Mesodermal cell (in vitro differentiated cells): ENCODE results near the gene MAD1L1.

Experiments
- H3K27ac ChIP-seq: 2 replicates; pipeline ENCODE4 v1.7.0; 2013; ENCODE audit warnings: mild to moderate bottlenecking, low read depth, low read length, moderate library complexity; ENCODE audit not compliant: severe bottlenecking
- H3K36me3 ChIP-seq: 2 replicates; pipeline ENCODE4 v1.7.1; 2013; ENCODE audit warnings: mild to moderate bottlenecking, low read length, moderate library complexity; ENCODE audit not compliant: control insufficient read depth, insufficient read depth
- H3K4me1 ChIP-seq: one replicate; pipeline ENCODE4 v1.7.1; 2013; ENCODE audit warnings: mild to moderate bottlenecking, low read length; ENCODE audit not compliant: insufficient read depth, control insufficient read depth, poor library complexity, severe bottlenecking
- H3K4me3 ChIP-seq: 2 replicates; pipeline ENCODE4 v1.7.0; 2013; ENCODE audit warnings: low read length, control low read depth, mild to moderate bottlenecking; ENCODE audit not compliant: insufficient read depth, poor library complexity, severe bottlenecking; ENCODE audit errors: extremely low read depth
- H3K9me3 ChIP-seq: 2 replicates; pipeline ENCODE4 v1.7.1; 2013; ENCODE audit warnings: mild to moderate bottlenecking, low read length, moderate library complexity; ENCODE audit not compliant: control insufficient read depth
- WGBS, 2 experiments: methylation state at CpG; one replicate each; pipeline ENCODE4 v1.1.5; 2013; ENCODE audit warnings: missing lambda C conversion rate in 2 of 2; ENCODE audit not compliant: insufficient coverage in 2 of 2; 5-methylcytosine and 5-hydroxymethylcytosine counted together

MAD1L1 gene

GRCh38 chr7:1942941-1943289 is 289.8 kb downstream of the MAD1L1 start:
- Histone ChIP-seq H3K4me1 (peaks cover 13% of the 10 kb centered on the region), H3K9me3 (no peaks in the 10 kb centered on the region)
- 94 to 100% methylated on average over 3 to 5 of the region's 5 CpGs for WGBS, 2 experiments

GRCh38 chr7:1942243-1942940 is 290.4 kb downstream of the MAD1L1 start:
- Histone ChIP-seq H3K4me3 (no peak overlapping the region), H3K36me3 (no peaks in the 10 kb centered on the region), H3K9me3 (no peaks in the 10 kb centered on the region), H3K4me1 (peaks cover 13% of the 10 kb centered on the region), H3K27ac (no peak overlapping the region)
- WGBS, 2 experiments: 90 to 95% methylated on average over 14 to 18 of the region's 23 CpGs

More at GRCh38 chr7:1942941-1943289, 289.8 kb downstream of the MAD1L1 start:
- no peak overlapping the region for H3K4me3 ChIP-seq
- no peaks in the 10 kb centered on the region for H3K36me3 ChIP-seq
- no peak overlapping the region for H3K27ac ChIP-seq

DNA sequence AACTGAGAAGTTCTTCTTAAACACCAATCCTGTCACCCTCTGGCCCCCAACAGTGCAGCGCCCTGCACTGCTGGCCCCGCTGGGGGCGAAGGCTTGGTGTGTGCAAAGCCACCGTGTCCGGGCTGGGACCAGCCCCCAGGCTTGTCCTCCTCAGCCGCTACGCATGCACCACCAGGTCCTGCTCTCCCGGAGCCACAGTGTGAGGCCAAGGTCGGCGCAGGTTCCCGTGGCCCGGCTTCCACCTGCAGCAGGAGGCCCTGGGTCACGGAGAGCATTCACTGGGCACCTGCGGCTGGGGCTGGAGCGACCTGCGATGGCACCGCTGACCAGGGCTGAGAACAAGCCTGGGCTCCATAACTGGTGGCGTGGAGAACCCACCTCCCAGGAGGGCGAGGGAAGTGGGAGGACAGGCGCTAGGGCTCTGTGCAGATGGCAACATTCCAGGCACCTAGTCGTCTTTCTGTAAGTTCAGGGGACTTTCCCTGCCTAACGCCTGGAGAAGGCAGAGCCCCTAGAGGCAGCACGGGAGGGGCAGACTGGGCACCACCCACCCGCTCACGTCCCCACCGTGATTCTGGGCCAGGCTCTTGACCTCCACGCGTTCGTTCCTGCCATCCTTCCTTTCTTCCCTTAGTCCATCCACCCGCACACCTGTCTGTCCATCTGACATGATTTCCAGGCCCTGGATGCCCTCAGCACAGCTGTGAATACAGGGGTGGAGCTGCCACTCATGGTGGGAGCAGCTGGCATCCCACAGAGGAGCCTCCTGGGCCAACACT is 291.1 kb downstream of the MAD1L1 start:
- Histone ChIP-seq H3K9me3 (no peaks in the 10 kb centered on the region), H3K36me3 (no peaks in the 10 kb centered on the region), H3K27ac (no peak overlapping the region), H3K4me3 (no peak overlapping the region), H3K4me1 (peaks cover 13% of the 10 kb centered on the region)
- 87 to 93% methylated on average over 25 to 27 of the region's 30 CpGs for WGBS, 2 experiments

DNA sequence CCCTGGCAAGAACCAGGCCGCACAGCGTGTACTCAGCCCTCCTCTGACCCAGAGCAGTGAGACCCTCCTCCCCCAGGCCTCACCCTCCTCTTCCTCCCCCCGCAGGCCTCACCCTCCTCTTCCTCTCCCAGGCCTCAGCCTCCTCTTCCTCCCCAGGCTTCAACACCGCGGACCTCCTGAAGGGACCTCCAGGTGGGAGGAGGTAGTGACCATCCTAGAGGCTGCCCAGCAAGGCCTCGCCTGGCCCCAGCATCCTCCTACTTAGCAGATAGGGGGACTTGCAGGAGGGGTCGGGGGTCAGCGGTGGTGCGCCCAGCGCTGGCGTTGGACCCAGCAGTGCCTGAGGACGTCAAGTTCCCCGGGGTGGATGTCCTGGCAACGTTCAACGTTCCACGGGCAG is 291.9 kb downstream of the MAD1L1 start:
- 97 to 100% methylated on average over 11 to 13 of the region's 16 CpGs for WGBS, 2 experiments
- H3K9me3 ChIP-seq: no peaks in the 10 kb centered on the region

DNA sequence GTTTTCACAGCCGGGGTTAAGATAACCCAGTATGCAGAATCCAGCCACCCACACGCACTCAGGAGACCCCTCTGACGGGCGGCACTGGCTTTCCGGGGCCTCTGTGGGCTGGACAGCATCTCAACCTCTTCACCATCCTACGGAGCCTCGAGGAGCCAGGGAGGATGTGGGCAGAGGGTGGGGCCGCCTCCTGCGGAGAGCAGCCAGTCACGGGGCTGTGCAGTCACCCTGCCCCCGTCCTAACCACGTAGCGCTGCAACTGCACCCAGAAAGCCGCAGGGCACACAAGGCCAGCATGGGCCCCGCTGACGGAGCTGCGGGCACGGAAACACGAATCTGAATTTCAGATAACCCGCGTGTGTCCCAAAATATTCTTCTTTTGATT is 292.4 kb downstream of the MAD1L1 start:
- peaks cover 9% of the 10 kb centered on the region for H3K36me3 ChIP-seq
- WGBS, 2 experiments: 89 to 90% methylated on average over 15 to 20 of the region's 21 CpGs
- H3K4me3 ChIP-seq: no peak overlapping the region
- H3K9me3 ChIP-seq: no peaks in the 10 kb centered on the region
- peaks cover 13% of the 10 kb centered on the region for H3K4me1 ChIP-seq
- no peak overlapping the region for H3K27ac ChIP-seq

More for the DNA sequence above, 291.9 kb downstream of the MAD1L1 start:
- H3K4me1 ChIP-seq: peaks cover 13% of the 10 kb centered on the region
- H3K4me3 ChIP-seq: no peak overlapping the region
- H3K27ac ChIP-seq: no peak overlapping the region
- peaks cover 5% of the 10 kb centered on the region for H3K36me3 ChIP-seq

GRCh38 chr7:1939434-1940401 is 293.0 kb downstream of the MAD1L1 start:
- Histone ChIP-seq H3K36me3 (peaks cover 10% of the 10 kb centered on the region), H3K27ac (no peak overlapping the region), H3K4me1 (peaks cover 13% of the 10 kb centered on the region), H3K4me3 (no peak overlapping the region), H3K9me3 (no peaks in the 10 kb centered on the region)
- 86 to 95% methylated on average over 18 to 19 of the region's 28 CpGs for WGBS, 2 experiments

- H3K4me3 ChIP-seq: no peak overlapping the region
- H3K36me3 ChIP-seq: peaks cover 10% of the 10 kb centered on the region
- peaks cover 13% of the 10 kb centered on the region for H3K4me1 ChIP-seq
- H3K27ac ChIP-seq: no peak overlapping the region
- 92 to 95% methylated on average over 4 to 17 of the region's 39 CpGs for WGBS, 2 experiments
- no peaks in the 10 kb centered on the region for H3K9me3 ChIP-seq
Observed at GRCh38 chr7:1938788-1939433, 293.8 kb downstream of the MAD1L1 start.

DNA sequence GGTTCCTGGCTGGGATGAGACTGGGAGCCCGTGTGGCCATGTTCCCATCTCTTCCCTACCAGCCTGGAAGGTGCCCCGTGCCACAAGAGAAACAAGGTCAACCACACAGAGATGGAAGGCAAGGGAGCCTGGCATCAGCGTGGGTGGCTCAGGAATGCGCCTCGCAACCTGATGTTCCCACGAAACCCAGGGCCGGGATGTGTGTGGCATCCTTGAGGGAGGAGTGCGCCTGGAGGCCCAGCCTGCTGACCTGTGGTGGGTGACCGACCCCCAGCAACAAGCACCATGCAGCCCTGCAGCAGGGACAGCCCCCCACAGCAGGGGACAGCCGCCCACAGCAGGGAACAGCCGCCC is 295.5 kb downstream of the MAD1L1 start:
- 93 to 97% methylated on average over 6 to 8 of the region's 11 CpGs for WGBS, 2 experiments
- Histone ChIP-seq H3K4me3 (no peak overlapping the region), H3K27ac (no peak overlapping the region), H3K36me3 (peaks cover 15% of the 10 kb centered on the region), H3K9me3 (no peaks in the 10 kb centered on the region), H3K4me1 (peaks cover 13% of the 10 kb centered on the region)

DNA sequence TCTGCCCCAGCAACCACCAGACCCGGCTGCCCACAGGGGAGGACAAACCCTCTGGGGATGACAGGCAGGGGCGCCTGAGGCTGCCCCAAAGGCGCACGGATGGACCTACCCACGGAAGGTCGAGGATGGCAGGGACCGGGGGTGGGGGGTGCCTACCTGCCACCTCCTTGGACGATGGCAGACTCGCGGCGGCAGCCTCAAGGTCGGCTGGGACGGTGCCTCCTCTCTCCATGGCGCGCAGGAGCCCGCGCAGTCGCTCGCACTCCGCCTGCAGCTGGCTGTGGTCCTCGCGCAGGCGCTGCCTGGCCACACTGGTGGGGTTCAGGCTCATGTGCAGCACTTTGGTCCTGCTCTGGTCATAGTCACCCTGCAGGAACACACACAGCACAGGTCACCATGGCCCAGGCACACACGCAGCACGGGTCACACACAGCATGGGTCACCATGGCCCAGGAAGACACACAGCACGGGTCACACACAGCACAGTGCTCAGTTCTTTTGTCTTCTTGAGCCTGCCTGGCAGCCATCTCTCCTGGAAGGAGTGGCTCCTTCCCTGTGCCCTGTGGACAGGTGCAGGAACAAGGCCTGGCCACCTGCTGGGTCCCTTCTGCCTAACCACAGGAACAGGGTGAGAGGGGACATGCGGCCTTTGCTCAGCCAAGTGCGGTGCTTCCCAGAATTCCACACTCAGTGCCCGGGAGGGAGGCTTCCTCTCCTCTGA is 296.1 kb downstream of the MAD1L1 start:
- WGBS, 2 experiments: 92% methylated on average over 28 to 29 of the region's 29 CpGs
- Histone ChIP-seq H3K4me3 (no peak overlapping the region), H3K9me3 (no peaks in the 10 kb centered on the region), H3K27ac (no peak overlapping the region), H3K4me1 (peaks cover 13% of the 10 kb centered on the region), H3K36me3 (peaks cover 18% of the 10 kb centered on the region)

DNA sequence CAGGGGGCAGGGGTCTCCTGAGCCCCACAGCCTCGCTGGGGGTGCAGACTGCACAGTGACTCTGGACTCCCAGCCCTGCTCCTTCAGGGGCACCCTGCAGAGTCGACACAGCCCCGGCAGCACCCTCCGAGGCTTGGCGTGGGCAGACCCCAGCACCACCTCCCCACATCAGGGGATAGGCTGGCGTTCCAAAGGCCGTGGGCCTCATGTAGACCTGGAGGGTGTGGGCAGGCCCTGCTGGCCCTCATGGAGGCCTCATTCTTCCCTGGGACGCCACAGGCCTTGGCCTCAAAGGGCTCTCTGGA is 296.8 kb downstream of the MAD1L1 start:
- no peaks in the 10 kb centered on the region for H3K9me3 ChIP-seq
- peaks cover 19% of the 10 kb centered on the region for H3K36me3 ChIP-seq
- peaks cover 13% of the 10 kb centered on the region for H3K4me1 ChIP-seq
- 93 to 96% methylated on average over 7 to 8 of the region's 8 CpGs for WGBS, 2 experiments
- H3K27ac ChIP-seq: no peak overlapping the region
- no peak overlapping the region for H3K4me3 ChIP-seq
